ENCODE results near the gene CWC25. TPM values are rescaled to one million over a fixed set of nuclear protein-coding genes. Genes with fewer than 3 reads are reported as not detected.

CWC25 gene
- total and polyA plus RNA-seq, 2 of the 13 experiments (the other 11 are each of a cell fraction or from before 2014, with no cell fraction given) = 15.6 to 22.7 TPM

DNA sequence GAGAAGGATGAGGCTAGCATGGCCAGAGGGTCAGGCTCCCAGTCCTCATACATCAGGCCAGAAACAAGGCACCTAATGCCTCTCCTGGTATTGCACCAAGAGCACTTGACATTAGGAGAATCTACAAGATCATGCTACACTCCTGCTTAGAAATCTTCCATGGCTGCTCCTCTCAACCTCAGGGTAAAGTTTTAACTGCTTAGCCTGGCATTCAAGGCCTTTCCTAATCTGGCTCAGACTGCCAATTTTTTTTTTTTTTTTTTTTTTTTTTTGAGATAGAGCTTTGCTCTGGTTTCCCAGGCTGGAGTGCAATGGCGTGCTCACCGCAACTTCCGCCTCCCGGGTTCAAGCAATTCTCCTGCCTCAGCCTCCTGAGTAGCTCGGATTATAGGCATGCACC is 34.0 kb downstream of the CWC25 start:
- Histone ChIP-seq H3K27ac (ENCODE audit: extremely low read length, insufficient read depth, low read length) (no peak overlapping the region), H3K36me3 (replicated peaks in 1 of 2; ENCODE audit: control insufficient read depth in 1 of 2, insufficient read depth in 2 of 2, low read length in 2 of 2) (peaks cover 5 to 17% of the 10 kb centered on the region in 2 experiments), H3K4me3 (replicated peaks in 1 of 3; ENCODE audit: insufficient read depth in 1 of 3, low read depth in 2 of 3, low read length in 3 of 3) (no peak overlapping the region), H4K20me1 (ENCODE audit: insufficient read depth, low read length) (0 out of 2 replicates have a peak, but pooled peaks cover 2% of the 10 kb centered on the region), H3K27me3 (ENCODE audit: control insufficient read depth in 1 of 2, insufficient read depth in 2 of 2, low read length in 2 of 2) (no peaks in the 10 kb centered on the region), H3K4me2 (ENCODE audit: low read depth, low read length) (no peak overlapping the region), H3K4me1 (ENCODE audit: insufficient read depth, low read length) (peaks cover 9% of the 10 kb centered on the region), H3K9ac (ENCODE audit: insufficient read depth, low read depth, low read length) (no peak overlapping the region), H2AFZ (ENCODE audit: low read length) (no peak overlapping the region), H3K9me3 (ENCODE audit: low read length) (no peaks in the 10 kb centered on the region), H3K79me2 (ENCODE audit: insufficient read depth, low read length) (peaks cover 29% of the 10 kb centered on the region)
- 87% methylated on average over 5 of the region's 5 CpGs for WGBS (ENCODE audit: low lambda C conversion rate)
- FAIRE-seq (no peak), DNase-seq (ENCODE audit: low spot score) (no peak), ATAC-seq (no peak)
- no TSS peak for BruUV-seq (replicated peaks)
- intact Hi-C loops (cut with micrococcal nuclease; ENCODE audit: unreplicated experiment) = no loop called here
- in situ Hi-C loops (cut with HindIII; ENCODE audit: extremely low pct_ligation_motif_present, low pct_unique_long_range_greater_than_20kb) = no loop called here
- ChIA-PET POLR2A (no interaction called here), CTCF (ENCODE audit: low intra/inter-chr PET ratio, low total read pairs) (no interaction called here)
- TF ChIP-seq SPEN (CRISPR knock-in tag; IDR thresholded peaks at IDR 0.05; ENCODE audit: low read depth) (no peak), ZNF3 (CRISPR knock-in tag; IDR thresholded peaks at IDR 0.05) (no peak), TBL1XR1 (IDR thresholded peaks at IDR 0.05; ENCODE audit: borderline replicate concordance, low read length, partially characterized antibody) (no peak), PPARG (CRISPR knock-in tag; conservative IDR thresholded peaks at IDR 0.05) (no peak), ZNF143 (CRISPR knock-in tag; IDR thresholded peaks at IDR 0.05) (no peak), ZNF678 (CRISPR knock-in tag; IDR thresholded peaks at IDR 0.05) (no peak), MTF2 (CRISPR knock-in tag; IDR thresholded peaks at IDR 0.05; ENCODE audit: borderline replicate concordance) (no peak), ETV6 (CRISPR knock-in tag; conservative IDR thresholded peaks at IDR 0.05) (no peak), HMG20A (CRISPR knock-in tag; IDR thresholded peaks at IDR 0.05; ENCODE audit: borderline replicate concordance) (no peak), TP53 (CRISPR knock-in tag; conservative IDR thresholded peaks at IDR 0.05) (no peak)
- TF ChIP-seq, protein P1, sequence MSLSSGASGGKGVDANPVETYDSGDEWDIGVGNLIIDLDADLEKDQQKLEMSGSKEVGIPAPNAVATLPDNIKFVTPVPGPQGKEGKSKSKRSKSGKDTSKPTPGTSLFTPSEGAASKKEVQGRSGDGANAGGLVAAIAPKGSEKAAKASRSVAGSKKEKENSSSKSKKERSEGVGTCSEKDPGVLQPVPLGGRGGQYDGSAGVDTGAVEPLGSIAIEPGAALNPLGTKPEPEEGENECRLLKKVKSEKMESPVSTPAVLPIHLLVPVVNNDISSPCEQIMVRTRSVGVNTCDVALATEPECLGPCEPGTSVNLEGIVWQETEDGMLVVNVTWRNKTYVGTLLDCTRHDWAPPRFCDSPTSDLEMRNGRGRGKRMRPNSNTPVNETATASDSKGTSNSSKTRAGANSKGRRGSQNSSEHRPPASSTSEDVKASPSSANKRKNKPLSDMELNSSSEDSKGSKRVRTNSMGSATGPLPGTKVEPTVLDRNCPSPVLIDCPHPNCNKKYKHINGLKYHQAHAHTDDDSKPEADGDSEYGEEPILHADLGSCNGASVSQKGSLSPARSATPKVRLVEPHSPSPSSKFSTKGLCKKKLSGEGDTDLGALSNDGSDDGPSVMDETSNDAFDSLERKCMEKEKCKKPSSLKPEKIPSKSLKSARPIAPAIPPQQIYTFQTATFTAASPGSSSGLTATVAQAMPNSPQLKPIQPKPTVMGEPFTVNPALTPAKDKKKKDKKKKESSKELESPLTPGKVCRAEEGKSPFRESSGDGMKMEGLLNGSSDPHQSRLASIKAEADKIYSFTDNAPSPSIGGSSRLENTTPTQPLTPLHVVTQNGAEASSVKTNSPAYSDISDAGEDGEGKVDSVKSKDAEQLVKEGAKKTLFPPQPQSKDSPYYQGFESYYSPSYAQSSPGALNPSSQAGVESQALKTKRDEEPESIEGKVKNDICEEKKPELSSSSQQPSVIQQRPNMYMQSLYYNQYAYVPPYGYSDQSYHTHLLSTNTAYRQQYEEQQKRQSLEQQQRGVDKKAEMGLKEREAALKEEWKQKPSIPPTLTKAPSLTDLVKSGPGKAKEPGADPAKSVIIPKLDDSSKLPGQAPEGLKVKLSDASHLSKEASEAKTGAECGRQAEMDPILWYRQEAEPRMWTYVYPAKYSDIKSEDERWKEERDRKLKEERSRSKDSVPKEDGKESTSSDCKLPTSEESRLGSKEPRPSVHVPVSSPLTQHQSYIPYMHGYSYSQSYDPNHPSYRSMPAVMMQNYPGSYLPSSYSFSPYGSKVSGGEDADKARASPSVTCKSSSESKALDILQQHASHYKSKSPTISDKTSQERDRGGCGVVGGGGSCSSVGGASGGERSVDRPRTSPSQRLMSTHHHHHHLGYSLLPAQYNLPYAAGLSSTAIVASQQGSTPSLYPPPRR (CRISPR knock-in tag; IDR thresholded peaks at IDR 0.05; ENCODE audit: borderline replicate concordance) = no peak
- TF ChIP-seq, protein P2, sequence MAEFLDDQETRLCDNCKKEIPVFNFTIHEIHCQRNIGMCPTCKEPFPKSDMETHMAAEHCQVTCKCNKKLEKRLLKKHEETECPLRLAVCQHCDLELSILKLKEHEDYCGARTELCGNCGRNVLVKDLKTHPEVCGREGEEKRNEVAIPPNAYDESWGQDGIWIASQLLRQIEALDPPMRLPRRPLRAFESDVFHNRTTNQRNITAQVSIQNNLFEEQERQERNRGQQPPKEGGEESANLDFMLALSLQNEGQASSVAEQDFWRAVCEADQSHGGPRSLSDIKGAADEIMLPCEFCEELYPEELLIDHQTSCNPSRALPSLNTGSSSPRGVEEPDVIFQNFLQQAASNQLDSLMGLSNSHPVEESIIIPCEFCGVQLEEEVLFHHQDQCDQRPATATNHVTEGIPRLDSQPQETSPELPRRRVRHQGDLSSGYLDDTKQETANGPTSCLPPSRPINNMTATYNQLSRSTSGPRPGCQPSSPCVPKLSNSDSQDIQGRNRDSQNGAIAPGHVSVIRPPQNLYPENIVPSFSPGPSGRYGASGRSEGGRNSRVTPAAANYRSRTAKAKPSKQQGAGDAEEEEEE (CRISPR knock-in tag; IDR thresholded peaks at IDR 0.05; ENCODE audit: borderline replicate concordance) = no peak
- TF ChIP-seq, protein P3, sequence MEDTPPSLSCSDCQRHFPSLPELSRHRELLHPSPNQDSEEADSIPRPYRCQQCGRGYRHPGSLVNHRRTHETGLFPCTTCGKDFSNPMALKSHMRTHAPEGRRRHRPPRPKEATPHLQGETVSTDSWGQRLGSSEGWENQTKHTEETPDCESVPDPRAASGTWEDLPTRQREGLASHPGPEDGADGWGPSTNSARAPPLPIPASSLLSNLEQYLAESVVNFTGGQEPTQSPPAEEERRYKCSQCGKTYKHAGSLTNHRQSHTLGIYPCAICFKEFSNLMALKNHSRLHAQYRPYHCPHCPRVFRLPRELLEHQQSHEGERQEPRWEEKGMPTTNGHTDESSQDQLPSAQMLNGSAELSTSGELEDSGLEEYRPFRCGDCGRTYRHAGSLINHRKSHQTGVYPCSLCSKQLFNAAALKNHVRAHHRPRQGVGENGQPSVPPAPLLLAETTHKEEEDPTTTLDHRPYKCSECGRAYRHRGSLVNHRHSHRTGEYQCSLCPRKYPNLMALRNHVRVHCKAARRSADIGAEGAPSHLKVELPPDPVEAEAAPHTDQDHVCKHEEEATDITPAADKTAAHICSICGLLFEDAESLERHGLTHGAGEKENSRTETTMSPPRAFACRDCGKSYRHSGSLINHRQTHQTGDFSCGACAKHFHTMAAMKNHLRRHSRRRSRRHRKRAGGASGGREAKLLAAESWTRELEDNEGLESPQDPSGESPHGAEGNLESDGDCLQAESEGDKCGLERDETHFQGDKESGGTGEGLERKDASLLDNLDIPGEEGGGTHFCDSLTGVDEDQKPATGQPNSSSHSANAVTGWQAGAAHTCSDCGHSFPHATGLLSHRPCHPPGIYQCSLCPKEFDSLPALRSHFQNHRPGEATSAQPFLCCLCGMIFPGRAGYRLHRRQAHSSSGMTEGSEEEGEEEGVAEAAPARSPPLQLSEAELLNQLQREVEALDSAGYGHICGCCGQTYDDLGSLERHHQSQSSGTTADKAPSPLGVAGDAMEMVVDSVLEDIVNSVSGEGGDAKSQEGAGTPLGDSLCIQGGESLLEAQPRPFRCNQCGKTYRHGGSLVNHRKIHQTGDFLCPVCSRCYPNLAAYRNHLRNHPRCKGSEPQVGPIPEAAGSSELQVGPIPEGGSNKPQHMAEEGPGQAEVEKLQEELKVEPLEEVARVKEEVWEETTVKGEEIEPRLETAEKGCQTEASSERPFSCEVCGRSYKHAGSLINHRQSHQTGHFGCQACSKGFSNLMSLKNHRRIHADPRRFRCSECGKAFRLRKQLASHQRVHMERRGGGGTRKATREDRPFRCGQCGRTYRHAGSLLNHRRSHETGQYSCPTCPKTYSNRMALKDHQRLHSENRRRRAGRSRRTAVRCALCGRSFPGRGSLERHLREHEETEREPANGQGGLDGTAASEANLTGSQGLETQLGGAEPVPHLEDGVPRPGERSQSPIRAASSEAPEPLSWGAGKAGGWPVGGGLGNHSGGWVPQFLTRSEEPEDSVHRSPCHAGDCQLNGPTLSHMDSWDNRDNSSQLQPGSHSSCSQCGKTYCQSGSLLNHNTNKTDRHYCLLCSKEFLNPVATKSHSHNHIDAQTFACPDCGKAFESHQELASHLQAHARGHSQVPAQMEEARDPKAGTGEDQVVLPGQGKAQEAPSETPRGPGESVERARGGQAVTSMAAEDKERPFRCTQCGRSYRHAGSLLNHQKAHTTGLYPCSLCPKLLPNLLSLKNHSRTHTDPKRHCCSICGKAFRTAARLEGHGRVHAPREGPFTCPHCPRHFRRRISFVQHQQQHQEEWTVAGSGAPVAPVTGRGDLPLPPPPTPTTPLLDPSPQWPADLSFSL (CRISPR knock-in tag; IDR thresholded peaks at IDR 0.05) = no peak

All from HepG2 (cell line).